Gastroesophageal sphincter (tissue), 4 donors: ENCODE data around the gene AKT3. TPM values are rescaled to one million over a fixed set of nuclear protein-coding genes. Genes with fewer than 3 reads are reported as not detected.

Experiments used
- ATAC-seq: fragments of 150-250 bp; one replicate; pipeline ENCODE4 v1.9.1; 2016; ENCODE audit warnings: mild to moderate bottlenecking, moderate library complexity
- H3K27ac ChIP-seq, 4 donors: fragments of 200-600 bp; sonication (generic) in 3 of 4; 1 replicate in 3 of 4; 2 replicates in 1 of 4; pipeline ENCODE4 v1.5.1; 2016 to 2019
- H3K27me3 ChIP-seq: fragments of 200-600 bp; sonication (generic); one replicate; pipeline ENCODE4 v1.5.1; 2019
- H3K36me3 ChIP-seq, 2 donors: fragments of 200-600 bp; sonication (generic); one replicate each; pipeline ENCODE4 v1.5.1; 2019; ENCODE audit warnings: control low read depth in 1 of 2
- H3K4me1 ChIP-seq, 3 donors: fragments of 200-600 bp; sonication (generic); 1 replicate in 2 of 3; 2 replicates in 1 of 3; pipeline ENCODE4 v1.5.1; 2016 to 2019; ENCODE audit warnings: control low read depth in 2 of 3
- H3K4me3 ChIP-seq, 2 donors: fragments of 200-600 bp; sonication (generic); one replicate each; pipeline ENCODE4 v1.5.1; 2019; ENCODE audit warnings: mild to moderate bottlenecking in 1 of 2, moderate library complexity in 1 of 2
- H3K9me3 ChIP-seq, 3 donors: fragments of 200-600 bp; sonication (generic); one replicate each; pipeline ENCODE4 v1.5.1; 2017 to 2019; ENCODE audit warnings: control low read depth in 2 of 3
- CTCF ChIP-seq, 4 experiments: fragments of 200-600 bp in 2 of 4; fragments of 450-650 bp in 2 of 4; sonication (generic) in 1 of 4; IDR thresholded peaks; one replicate each; pipeline ENCODE4 v1.5.1; 2017 to 2019; ENCODE audit warnings: antibody characterized with exemption in 4 of 4, mild to moderate bottlenecking in 2 of 4, moderate library complexity in 2 of 4
- EP300 ChIP-seq: sonication (generic); formaldehyde crosslinking; IDR thresholded peaks from one replicate; pipeline ENCODE4 v1.6.1; 2017; ENCODE audit warnings: antibody characterized with exemption, mild to moderate bottlenecking
- POLR2A ChIP-seq, 2 donors: fragments of 450-650 bp; IDR thresholded peaks; one replicate each; pipeline ENCODE4 v1.6.1; 2017; ENCODE audit warnings: antibody characterized with exemption in 2 of 2, mild to moderate bottlenecking in 2 of 2, moderate library complexity in 1 of 2
- POLR2AphosphoS5 ChIP-seq: sonication (generic); formaldehyde crosslinking; IDR thresholded peaks from one replicate; pipeline ENCODE4 v1.6.1; 2017; ENCODE audit warnings: antibody characterized with exemption
- WGBS, 2 donors: methylation state at CpG; one replicate each; pipeline ENCODE4 v1.1.5; 2018; ENCODE audit warnings: low coverage in 1 of 2; 5-methylcytosine and 5-hydroxymethylcytosine counted together
- total RNA-seq, 4 donors: library from RNA; depleted of rRNA; stranded (reverse); fragments of >200 nt; gene quantifications; one replicate each; pipeline ENCODE4 v1.1.0, GENCODE V29; 2016

The AKT3 gene
- total RNA-seq, 4 donors from 2014 or later = 72.8 to 102 (median 89.3) TPM

DNA sequence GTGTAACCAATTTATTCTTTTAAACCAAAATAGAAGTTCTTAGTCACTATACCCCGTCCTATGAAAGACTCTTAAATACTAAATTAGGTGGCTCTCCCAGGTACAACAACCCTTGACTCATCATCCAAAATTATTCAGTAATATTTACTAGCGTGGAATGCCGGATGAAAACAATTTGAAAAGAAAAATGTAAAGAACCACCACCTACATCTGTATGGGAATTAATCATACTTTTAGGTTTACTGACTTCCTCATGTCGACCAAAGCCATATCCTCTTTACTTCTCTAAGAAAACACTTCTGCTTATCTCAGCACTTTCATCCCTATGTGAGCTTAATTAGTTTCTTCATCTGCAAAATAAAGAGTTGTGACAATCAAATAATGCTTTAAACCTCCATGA, 139.6 kb downstream of the AKT3 start:
- no peaks in the 10 kb centered on the region for H3K27me3 ChIP-seq
- no peak overlapping the region for H3K27ac ChIP-seq
- no peak for TF ChIP-seq EP300
- no peak for TF ChIP-seq POLR2A (IDR thresholded peaks at IDR 0.05)
- no peak for TF ChIP-seq CTCF (IDR thresholded peaks at IDR 0.05)
- TF ChIP-seq POLR2AphosphoS5 = no peak
- 74 to 98% methylated on average over 4 of the region's 4 CpGs for WGBS, 2 donors
- no peaks in the 10 kb centered on the region for H3K9me3 ChIP-seq
- peaks cover 0 to 3% of the 10 kb centered on the region in 2 donors for H3K36me3 ChIP-seq
- H3K4me3 ChIP-seq = no peak overlapping the region
- peaks cover 2 to 52% (median 27%) of the 10 kb centered on the region in 3 donors for H3K4me1 ChIP-seq
- no peak for ATAC-seq

GRCh38 chr1:243708210-243708609, 141.8 kb downstream of the AKT3 start:
- H3K36me3 ChIP-seq = peaks cover 0 to 3% of the 10 kb centered on the region in 2 donors
- ATAC-seq = no peak
- no peak overlapping the region for H3K27ac ChIP-seq
- no peaks in the 10 kb centered on the region for H3K27me3 ChIP-seq
- no peak overlapping the region for H3K4me3 ChIP-seq
- no peaks in the 10 kb centered on the region for H3K9me3 ChIP-seq
- H3K4me1 ChIP-seq = peaks cover 2 to 30% (median 10%) of the 10 kb centered on the region in 3 donors
- TF ChIP-seq CTCF (IDR thresholded peaks at IDR 0.05) = peak in 1 of 4 experiments; percentile 19
- no peak for TF ChIP-seq EP300
- 86 to 93% methylated on average over 3 of the region's 3 CpGs for WGBS, 2 donors

DNA sequence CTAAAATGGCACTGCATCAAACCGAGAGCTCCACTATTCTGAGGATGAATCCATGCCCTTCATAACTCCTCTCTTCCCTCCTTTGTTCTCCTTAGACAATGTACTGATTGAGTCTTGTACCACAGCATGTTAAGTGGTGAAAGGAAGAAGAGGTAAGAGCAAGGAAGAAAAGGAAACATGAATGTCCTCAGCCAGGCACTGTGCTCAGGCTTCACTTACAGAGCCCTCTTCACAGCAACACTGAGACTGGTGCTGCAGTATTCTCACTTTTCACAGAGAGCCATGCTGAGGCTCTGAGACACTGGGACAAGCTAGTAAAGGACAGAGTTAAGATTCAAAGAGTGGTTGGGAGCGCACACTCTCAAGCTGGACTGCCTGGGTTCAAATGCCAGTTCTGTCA, 143.5 kb downstream of the AKT3 start:
- ATAC-seq = no peak
- Histone ChIP-seq H3K4me1 (peaks cover 0 to 14% (median 4%) of the 10 kb centered on the region in 3 donors), H3K4me3 (no peak overlapping the region), H3K27me3 (no peaks in the 10 kb centered on the region), H3K36me3 (peaks cover 0 to 3% of the 10 kb centered on the region in 2 donors), H3K27ac (no peak overlapping the region), H3K9me3 (no peaks in the 10 kb centered on the region)
- WGBS, 2 donors = 90% methylated on average over 2 of the region's 2 CpGs
- TF ChIP-seq EP300 (no peak), CTCF (IDR thresholded peaks at IDR 0.05) (no peak), POLR2A (IDR thresholded peaks at IDR 0.05) (no peak), POLR2AphosphoS5 (no peak)

GRCh38 chr1:243705585-243705984, 144.5 kb downstream of the AKT3 start:
- Histone ChIP-seq H3K9me3 (no peaks in the 10 kb centered on the region), H3K4me1 (peaks cover 0 to 4% (median 0%) of the 10 kb centered on the region in 3 donors), H3K36me3 (peaks cover 0 to 3% of the 10 kb centered on the region in 2 donors), H3K27me3 (no peaks in the 10 kb centered on the region), H3K4me3 (no peak overlapping the region), H3K27ac (no peak overlapping the region)
- WGBS, 2 donors = 71 to 81% methylated on average over 3 to 4 of the region's 4 CpGs
- TF ChIP-seq CTCF (IDR thresholded peaks at IDR 0.05) = no peak
- TF ChIP-seq POLR2A (IDR thresholded peaks at IDR 0.05) = no peak
- TF ChIP-seq POLR2AphosphoS5 = no peak
- TF ChIP-seq EP300 = no peak
- no peak for ATAC-seq

GRCh38 chr1:243701872-243702271, 148.2 kb downstream of the AKT3 start:
- Histone ChIP-seq H3K27ac (no peak overlapping the region), H3K4me3 (no peak overlapping the region), H3K27me3 (no peaks in the 10 kb centered on the region), H3K4me1 (peaks cover 0 to 8% (median 0%) of the 10 kb centered on the region in 3 donors), H3K9me3 (no peaks in the 10 kb centered on the region), H3K36me3 (peaks cover 0 to 3% of the 10 kb centered on the region in 2 donors)
- 92 to 95% methylated on average over 3 of the region's 3 CpGs for WGBS, 2 donors
- no peak for ATAC-seq
- TF ChIP-seq EP300 (no peak), POLR2A (IDR thresholded peaks at IDR 0.05) (no peak), CTCF (IDR thresholded peaks at IDR 0.05) (no peak), POLR2AphosphoS5 (no peak)
